WTC11 (cell line): ENCODE results near the gene TMCC1. TPM values are rescaled to one million over a fixed set of nuclear protein-coding genes. Genes with fewer than 3 reads are reported as not detected.

Experiments used
- ATAC-seq: fragments of 200-7000 bp; cut with Tn5 transposase; 2 replicates; pipeline ENCODE4 v1.10.0; 2021; ENCODE audit warnings: mild to moderate bottlenecking, moderate library complexity
- CTCF ChIA-PET: fragments of 300-600 bp; sonication (Branson Sonifier 250); formaldehyde crosslinking; loops from one replicate; lab custom pipeline; 2021; ENCODE audit warnings: antibody characterized with exemption; lab: Charles Lee
- POLR2A ChIA-PET: fragments of 350-600 bp; sonication (Branson Sonifier 250); formaldehyde crosslinking; loops from one replicate; lab custom pipeline; 2021; ENCODE audit warnings: antibody characterized with exemption; lab: Charles Lee
- DNase-seq: peaks from one replicate; pipeline ENCODE4 v3.0.0; 2021; ENCODE audit warnings: low spot score
- H3K27ac Mint-ChIP-seq: 2 replicates; pipeline ENCODE4 v1.8.0; 2021; ENCODE audit warnings: mixed read lengths
- H3K27me3 Mint-ChIP-seq: 2 replicates; pipeline ENCODE4 v1.8.0; 2021; ENCODE audit warnings: low read depth, mild to moderate bottlenecking, moderate library complexity, mixed read lengths
- H3K36me3 Mint-ChIP-seq: 2 replicates; pipeline ENCODE4 v1.8.0; 2021; ENCODE audit warnings: mixed read lengths
- H3K4me1 Mint-ChIP-seq: 2 replicates; pipeline ENCODE4 v1.8.0; 2022; ENCODE audit warnings: mixed read lengths
- H3K4me3 Mint-ChIP-seq: 2 replicates; pipeline ENCODE4 v1.8.0; 2021; ENCODE audit warnings: mild to moderate bottlenecking, moderate library complexity, mixed read lengths
- H3K9me3 Mint-ChIP-seq: 2 replicates; pipeline ENCODE4 v1.8.0; 2021; ENCODE audit warnings: mixed read lengths
- ATF1 ChIP-seq: sonication (generic); formaldehyde crosslinking; IDR thresholded peaks from 2 replicates; pipeline ENCODE4 v1.8.1; 2023; ENCODE audit warnings: mild to moderate bottlenecking, moderate library complexity, missing genetic modification reagents
- ATF6 ChIP-seq: sonication (generic); formaldehyde crosslinking; IDR thresholded peaks from 2 replicates; pipeline ENCODE4 v1.8.1; 2023; ENCODE audit warnings: mild to moderate bottlenecking, missing genetic modification reagents
- CREB1 ChIP-seq: sonication (generic); formaldehyde crosslinking; IDR thresholded peaks from 2 replicates; pipeline ENCODE4 v1.8.0; 2023; ENCODE audit warnings: mild to moderate bottlenecking, missing genetic modification reagents
- CTCF ChIP-seq: fragments of 200-600 bp; IDR thresholded peaks from 2 replicates; pipeline ENCODE4 v1.8.0; 2022; ENCODE audit warnings: antibody characterized with exemption
- FOXK1 ChIP-seq: sonication (generic); formaldehyde crosslinking; IDR thresholded peaks from 2 replicates; pipeline ENCODE4 v1.8.0; 2022; ENCODE audit warnings: mild to moderate bottlenecking, moderate library complexity, missing genetic modification reagents
- GRHL2 ChIP-seq: fragments of 250-450 bp; sonication (Bioruptor Pico); IDR thresholded peaks from 2 replicates; pipeline ENCODE4 v1.8.0; 2022; ENCODE audit warnings: mild to moderate bottlenecking, moderate library complexity; ENCODE audit not compliant: insufficient replicate concordance, severe bottlenecking
- HMGA2 ChIP-seq: fragments of 250-450 bp; sonication (Bioruptor Pico); IDR thresholded peaks from 2 replicates; pipeline ENCODE4 v1.4.0; 2021; ENCODE audit warnings: mild to moderate bottlenecking, moderate library complexity
- IRF2 ChIP-seq: sonication (generic); formaldehyde crosslinking; IDR thresholded peaks from 2 replicates; pipeline ENCODE4 v1.8.0; 2022; ENCODE audit warnings: low read depth, missing genetic modification reagents, borderline replicate concordance
- MXD4 ChIP-seq: fragments of 250-450 bp; sonication (Bioruptor Pico); IDR thresholded peaks from 2 replicates; pipeline ENCODE4 v1.8.0; 2021; ENCODE audit warnings: mild to moderate bottlenecking, moderate library complexity, borderline replicate concordance
- PREB ChIP-seq: sonication (generic); formaldehyde crosslinking; IDR thresholded peaks from 2 replicates; pipeline ENCODE4 v1.8.1; 2022; ENCODE audit warnings: mild to moderate bottlenecking, missing genetic modification reagents, moderate library complexity, borderline replicate concordance
- STAT6 ChIP-seq: sonication (generic); formaldehyde crosslinking; conservative IDR thresholded peaks from 2 replicates; pipeline ENCODE4 v1.8.1; 2023; ENCODE audit warnings: mild to moderate bottlenecking, low read depth, missing genetic modification reagents, moderate library complexity
- TEAD1 ChIP-seq: sonication (generic); formaldehyde crosslinking; IDR thresholded peaks from 2 replicates; pipeline ENCODE4 v1.8.0; 2022; ENCODE audit warnings: mild to moderate bottlenecking, missing genetic modification reagents
- ZNF532 ChIP-seq: fragments of 250-450 bp; sonication (Bioruptor Pico); IDR thresholded peaks from 2 replicates; pipeline ENCODE4 v1.9.0; 2021; ENCODE audit warnings: mild to moderate bottlenecking, borderline replicate concordance
- total RNA-seq: library from RNA; stranded (reverse); gene quantifications from 3 replicates; pipeline ENCODE4 v1.2.3, GENCODE V29; 2021

TMCC1 gene
- total RNA-seq, 1 experiment from 2014 or later: 29.3 TPM

GRCh38 chr3:129616291-129616690 lies 277.2 kb downstream of the TMCC1 start:
- CTCF ChIA-PET: interaction anchor here (1.3 to 2.4 kb wide), 2 partner anchors 10 to 126 kb away, joined by 3 to 14 read pairs; no protein-coding TSS in a partner anchor
- no peak overlapping the region for H3K4me3 Mint-ChIP-seq
- POLR2A ChIA-PET: no interaction called here
- H3K27me3 Mint-ChIP-seq: no peaks in the 10 kb centered on the region; the same call in 1 of the 2 replicates
- ATAC-seq (no peak), DNase-seq (no peak)
- no peaks in the 10 kb centered on the region for H3K36me3 Mint-ChIP-seq
- H3K27ac Mint-ChIP-seq: no peak overlapping the region
- no peaks in the 10 kb centered on the region for H3K9me3 Mint-ChIP-seq
- TF ChIP-seq ATF1 (no peak), CREB1 (CRISPR knock-in tag) (no peak), ZNF532 (CRISPR knock-in tag) (no peak), GRHL2 (CRISPR knock-in tag) (no peak), HMGA2 (no peak), MXD4 (no peak), TEAD1 (CRISPR knock-in tag) (no peak)
- peaks cover 23% of the 10 kb centered on the region for H3K4me1 Mint-ChIP-seq

- TF ChIP-seq STAT6 (CRISPR knock-in tag) (no peak), CREB1 (CRISPR knock-in tag) (no peak), IRF2 (CRISPR knock-in tag) (no peak), FOXK1 (no peak), CTCF (no peak), HMGA2 (no peak), ATF6 (CRISPR knock-in tag) (no peak), PREB (CRISPR knock-in tag) (no peak)
- Mint-ChIP-seq H3K27ac (no peak overlapping the region), H3K27me3 (no peaks in the 10 kb centered on the region; the same call in 1 of the 2 replicates), H3K9me3 (no peaks in the 10 kb centered on the region), H3K4me1 (peaks cover 26% of the 10 kb centered on the region), H3K4me3 (no peak overlapping the region), H3K36me3 (no peaks in the 10 kb centered on the region)
- ATAC-seq (no peak), DNase-seq (no peak)
- CTCF ChIA-PET: no interaction called here
- POLR2A ChIA-PET: no interaction called here
Observed at GRCh38 chr3:129615751-129616281, 277.7 kb downstream of the TMCC1 start.
